NCI-H1930 (cell line): ENCODE measurements around the gene FAM240A.
"Not testable (repeated sequence)": the region's sequence is repeated elsewhere in the genome, so short reads cannot be mapped to it uniquely, and the experiment has no call there.

Experiments
- DNase-seq, 2 experiments: peaks; one replicate each; lab custom pipeline; 2025; lab: John Stamatoyannopoulos, UW

FAM240A gene

GRCh38 chr3:46586738-46587246, 25.5 kb upstream of the FAM240A start:
- no peak for DNase-seq

- not testable (repeated sequence) for DNase-seq
These were observed 25.1 kb upstream of the FAM240A start for GRCh38 chr3:46587268-46587667.

- no peak for DNase-seq
These were observed 19.0 kb upstream of the FAM240A start for GRCh38 chr3:46593274-46593862.

GRCh38 chr3:46593979-46594378, 18.3 kb upstream of the FAM240A start:
- DNase-seq: no peak

- no peak for DNase-seq
These were observed 17.6 kb upstream of the FAM240A start for GRCh38 chr3:46594723-46595122.

GRCh38 chr3:46595819-46596314, 16.5 kb upstream of the FAM240A start:
- no peak for DNase-seq

GRCh38 chr3:46599590-46599989, 12.7 kb upstream of the FAM240A start:
- DNase-seq: no peak

GRCh38 chr3:46603446-46604046, 8.8 kb upstream of the FAM240A start:
- no peak for DNase-seq

GRCh38 chr3:46604127-46604526, 8.2 kb upstream of the FAM240A start:
- no peak for DNase-seq

- DNase-seq: no peak
These were observed 4.7 kb upstream of the FAM240A start for GRCh38 chr3:46607603-46608028.

- DNase-seq: no peak
These were observed 3.1 kb upstream of the FAM240A start for GRCh38 chr3:46609212-46609721.

GRCh38 chr3:46609944-46610722, 2.2 kb upstream of the FAM240A start:
- no peak for DNase-seq

- no peak for DNase-seq
These were observed 1.1 kb downstream of the FAM240A start for GRCh38 chr3:46613313-46614005.

- no peak for DNase-seq
These were observed 2.1 kb downstream of the FAM240A start for GRCh38 chr3:46614431-46614830.

- DNase-seq: no peak
These were observed 2.9 kb downstream of the FAM240A start for GRCh38 chr3:46615050-46615775.

GRCh38 chr3:46615976-46616375, 3.7 kb downstream of the FAM240A start:
- no peak for DNase-seq

GRCh38 chr3:46617941-46618340, 5.6 kb downstream of the FAM240A start:
- DNase-seq: no peak

- no peak for DNase-seq
These were observed 7.8 kb downstream of the FAM240A start for GRCh38 chr3:46619845-46620778.

- no peak for DNase-seq
These were observed 12.2 kb downstream of the FAM240A start for GRCh38 chr3:46624533-46624932.

- no peak for DNase-seq
These were observed 12.7 kb downstream of the FAM240A start for GRCh38 chr3:46624975-46625490.
